ENCODE data around the gene TMIE.
"Not testable (repeated sequence)": the region's sequence is repeated elsewhere in the genome, so short reads cannot be mapped to it uniquely, and the experiment has no call there.

TMIE gene

GRCh38 chr3:46685446-46685845 lies 15.7 kb upstream of the TMIE start:
- no peak for DNase-seq (ENCODE audit: low read depth)

- DNase-seq (ENCODE audit: low read depth): no peak
Observed at GRCh38 chr3:46690798-46691197, 10.4 kb upstream of the TMIE start.

- DNase-seq (ENCODE audit: low read depth): no peak
Observed at GRCh38 chr3:46692566-46692990, 8.6 kb upstream of the TMIE start.

GRCh38 chr3:46693038-46693891 lies 7.9 kb upstream of the TMIE start, which contains the start of gene ALS2CL:
TSS of gene ALS2CL (minus strand) at chr3:46693679. CDS start at chr3:46689440, 4,239 bp downstream.
- peak; percentile 40 for DNase-seq (ENCODE audit: low read depth)

DNA sequence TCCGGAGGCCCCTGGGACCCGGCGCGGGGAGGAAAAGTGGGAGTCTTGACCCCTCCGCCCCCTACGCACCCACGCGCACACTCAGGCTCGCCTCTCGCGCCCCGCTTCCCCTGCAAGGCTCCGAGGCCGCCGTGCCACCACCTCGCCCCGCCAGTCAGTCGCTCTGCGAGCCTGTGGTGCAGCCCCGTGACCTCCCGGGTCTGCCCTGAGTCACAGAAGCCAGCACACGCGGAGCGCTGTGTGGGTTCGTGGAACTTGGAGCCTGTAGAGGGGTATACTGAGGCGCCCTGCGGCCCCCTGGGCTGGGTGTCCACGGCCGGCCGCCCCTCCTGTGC lies 7.3 kb upstream of the TMIE start:
- DNase-seq (ENCODE audit: low read depth): no peak

GRCh38 chr3:46694520-46694919 lies 6.7 kb upstream of the TMIE start:
- no peak for DNase-seq (ENCODE audit: low read depth)

GRCh38 chr3:46695177-46695961 lies 5.8 kb upstream of the TMIE start:
- no peak for DNase-seq (ENCODE audit: low read depth)

DNA sequence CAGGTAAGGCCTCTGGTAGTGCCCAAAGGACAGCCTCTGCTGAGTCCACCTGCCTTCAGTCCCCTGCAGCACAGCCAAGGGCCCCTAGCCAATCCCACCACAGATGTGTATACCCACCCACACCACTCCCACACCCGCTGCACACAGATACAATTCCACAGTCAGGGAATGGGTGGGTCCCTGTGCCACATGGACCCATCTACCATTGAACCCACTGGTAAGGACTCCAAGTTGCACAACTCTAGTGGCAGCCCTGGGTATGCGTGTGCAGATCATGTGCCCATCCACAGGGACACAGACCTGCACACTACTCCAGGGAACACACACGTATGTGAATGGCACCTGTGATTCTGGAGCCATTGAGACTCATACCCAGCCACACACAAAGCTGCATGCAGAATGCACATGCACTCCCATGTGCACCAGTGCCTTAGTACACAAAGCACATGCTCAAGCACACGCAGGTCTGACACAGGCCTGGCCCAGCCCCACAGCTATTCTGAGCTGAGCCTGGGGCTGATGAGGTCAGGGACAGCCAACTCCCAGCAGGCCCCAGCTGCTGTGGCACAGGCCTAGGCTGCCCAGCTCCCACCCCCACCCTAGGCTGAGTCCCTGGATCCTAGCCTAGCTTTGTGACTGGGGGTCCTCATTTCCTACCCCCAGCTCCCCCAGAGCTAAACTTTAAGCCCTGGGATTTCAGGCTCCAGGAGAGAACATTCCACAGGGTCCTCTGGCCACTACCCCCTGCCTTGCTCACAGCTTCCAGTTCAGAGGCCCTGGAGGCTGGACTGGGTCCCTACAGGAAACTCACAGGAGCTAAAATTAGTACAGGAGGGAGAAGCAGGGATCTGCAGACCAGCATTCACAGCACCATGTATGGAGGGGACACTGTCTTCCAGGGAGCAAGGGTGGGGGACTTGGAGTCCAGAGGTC lies 5.0 kb upstream of the TMIE start:
- DNase-seq (ENCODE audit: low read depth): no peak

DNA sequence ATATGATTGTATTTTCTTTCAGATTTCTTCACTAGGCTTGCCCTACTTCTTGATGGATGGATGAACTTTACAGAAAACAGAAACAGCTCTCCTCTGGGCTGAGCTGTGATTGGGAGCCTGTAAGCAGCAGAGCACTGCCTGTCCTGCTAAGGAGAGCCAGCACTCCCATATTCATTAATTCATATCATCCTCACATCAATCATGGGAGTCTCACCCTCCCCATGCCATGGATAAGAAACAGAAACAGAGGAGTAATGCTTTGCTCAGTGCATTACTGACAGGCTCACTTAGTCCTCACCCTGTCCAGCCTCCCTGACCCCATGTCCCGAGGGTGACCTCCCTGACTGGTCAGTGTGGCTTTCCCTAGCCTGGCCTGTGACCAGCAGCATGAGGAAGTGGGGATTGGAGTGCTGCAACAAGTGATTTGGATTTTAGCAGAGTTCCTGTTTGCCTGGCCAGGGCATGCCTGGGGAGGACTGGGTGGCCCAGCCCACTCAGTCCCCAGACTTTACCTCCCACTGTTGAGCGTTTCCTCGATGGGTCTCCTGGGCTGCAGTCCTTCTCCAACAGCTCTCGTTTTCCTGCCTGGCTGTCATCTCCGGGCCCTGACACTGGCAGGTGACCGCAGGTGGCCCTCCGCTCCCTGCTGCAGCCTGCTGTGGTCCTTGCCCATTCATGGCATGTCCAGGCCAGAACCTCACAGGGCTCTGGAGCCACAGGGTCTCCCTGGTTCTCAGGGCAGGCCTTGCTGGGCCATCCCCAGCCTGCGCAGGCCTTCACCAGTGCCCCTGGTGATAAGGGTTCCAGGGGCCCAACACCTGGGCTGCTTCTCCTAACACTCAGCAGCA lies 1.3 kb upstream of the TMIE start:
- DNase-seq (ENCODE audit: low read depth): no peak

GRCh38 chr3:46700772-46701171 lies 420 bp upstream of the TMIE start:
- no peak for DNase-seq (ENCODE audit: low read depth)

DNA sequence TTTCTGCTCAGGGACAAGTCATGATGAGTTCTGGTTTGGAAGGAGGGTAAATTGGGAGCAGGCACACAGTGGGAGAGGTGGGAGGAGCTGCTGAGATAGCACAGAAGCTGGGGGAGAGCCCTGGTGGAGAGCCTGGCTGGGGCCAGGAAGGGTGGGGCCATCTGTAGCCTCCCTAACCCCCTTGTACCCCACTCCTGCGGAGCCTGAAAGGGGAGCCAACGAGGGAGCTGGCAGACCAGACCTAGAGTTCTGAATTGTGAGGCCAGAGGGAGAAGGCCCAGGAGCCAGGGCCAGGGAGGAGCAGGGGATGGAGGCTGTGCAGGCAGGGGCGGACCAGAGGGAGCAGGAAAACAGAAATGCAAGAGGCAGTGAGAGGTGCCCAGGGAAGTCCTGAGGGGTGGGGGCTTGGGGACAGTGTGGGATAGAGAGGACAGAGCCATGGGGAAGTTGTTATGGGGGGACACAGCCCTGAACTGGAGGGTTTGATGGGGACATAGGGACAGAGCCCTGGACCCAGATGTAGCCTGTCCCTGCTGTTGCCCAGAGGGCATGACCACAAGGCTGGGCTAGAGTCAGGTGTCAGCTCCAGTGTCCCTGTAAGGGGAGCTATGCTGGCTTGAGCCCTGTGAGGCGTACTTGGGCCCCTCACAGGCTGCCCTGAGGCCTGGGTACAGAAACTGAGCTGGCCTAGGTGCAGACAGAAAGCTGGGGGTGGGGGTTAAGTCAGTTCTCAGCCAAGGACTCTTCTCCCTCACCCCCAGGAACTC lies 1.2 kb downstream of the TMIE start:
- DNase-seq (ENCODE audit: low read depth): no peak

GRCh38 chr3:46703013-46703520 lies 1.9 kb downstream of the TMIE start:
- no peak for DNase-seq (ENCODE audit: low read depth)

- DNase-seq (ENCODE audit: low read depth): not testable (repeated sequence)
Observed at GRCh38 chr3:46704346-46704745, 3.2 kb downstream of the TMIE start.

GRCh38 chr3:46705022-46705530 lies 3.9 kb downstream of the TMIE start:
- peak; percentile 26 for DNase-seq (ENCODE audit: low read depth)

DNA sequence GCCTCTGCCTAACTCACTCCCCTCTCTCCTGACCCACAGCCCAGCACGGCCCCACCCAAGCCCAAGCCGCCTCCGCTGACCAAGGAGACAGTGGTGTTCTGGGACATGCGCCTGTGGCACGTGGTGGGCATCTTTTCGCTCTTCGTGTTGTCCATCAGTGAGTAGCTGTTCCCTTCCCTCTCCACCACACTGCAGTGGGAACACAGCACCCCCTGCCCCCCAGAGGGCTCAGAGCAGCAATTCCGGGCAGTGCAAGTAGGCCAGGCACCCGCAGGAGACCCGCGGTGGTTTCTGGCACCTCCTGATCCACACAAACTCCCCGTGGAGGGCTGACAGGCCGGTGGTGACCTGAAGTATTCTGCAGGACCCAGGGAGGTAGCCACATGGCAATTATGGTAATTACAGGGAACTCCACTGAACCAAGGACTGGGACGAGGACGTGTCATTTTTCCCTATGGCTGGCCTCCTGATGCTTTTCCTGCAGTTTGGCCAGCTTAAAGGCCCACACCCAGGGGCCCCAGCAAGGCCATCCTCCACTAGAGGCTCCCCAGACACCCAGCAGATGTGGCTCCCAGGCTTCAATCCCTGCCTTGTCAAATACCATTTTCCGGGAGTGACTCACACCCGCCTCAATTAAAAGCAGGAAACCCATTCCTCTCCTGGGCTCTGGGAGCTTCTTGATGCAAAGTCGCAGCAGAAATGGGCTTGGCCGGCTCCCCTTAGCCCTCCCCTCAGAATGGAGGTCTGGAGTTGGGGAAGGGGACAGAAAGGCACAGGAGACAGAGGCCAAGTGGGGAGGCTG lies 4.8 kb downstream of the TMIE start:
- no peak for DNase-seq (ENCODE audit: low read depth)

GRCh38 chr3:46706771-46707582 lies 5.8 kb downstream of the TMIE start:
- no peak for DNase-seq (ENCODE audit: low read depth)

DNA sequence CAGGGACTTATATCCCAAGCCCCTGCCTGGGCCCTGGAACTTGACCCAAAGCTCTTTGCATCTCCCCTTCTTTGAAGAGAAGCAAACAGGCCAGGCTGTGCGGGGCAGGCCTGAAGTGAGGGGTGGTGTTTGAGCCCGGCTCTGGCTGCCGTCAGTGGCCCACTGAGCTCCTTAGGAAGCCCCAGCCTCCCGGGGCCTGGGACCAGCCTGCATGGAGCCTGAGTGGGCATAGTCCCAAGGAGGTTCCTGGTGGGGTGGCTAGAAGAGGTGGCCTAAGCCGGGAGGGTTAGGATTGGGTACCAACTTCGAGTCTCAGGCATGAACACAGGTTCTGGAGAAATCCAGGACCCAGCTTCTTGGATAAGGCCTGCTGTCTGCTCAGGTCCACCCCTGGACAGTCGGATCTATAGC lies 6.4 kb downstream of the TMIE start:
- DNase-seq (ENCODE audit: low read depth): no peak
